GM21576 (cell line): Measurements from ENCODE around the gene SRRT.
"Not testable (repeated sequence)": the region's sequence is repeated elsewhere in the genome, so short reads cannot be mapped to it uniquely, and the experiment has no call there.

Source experiments
- ATAC-seq: cut with Tn5 transposase; IDR thresholded peaks from one replicate; pipeline ENCODE4 v1.9.1; 2021; ENCODE audit warnings: mild to moderate bottlenecking, moderate library complexity; ENCODE audit not compliant: unreplicated experiment

SRRT gene

GRCh38 chr7:100921039-100921438 is 46.1 kb downstream of the SRRT start:
- ATAC-seq: no peak

DNA sequence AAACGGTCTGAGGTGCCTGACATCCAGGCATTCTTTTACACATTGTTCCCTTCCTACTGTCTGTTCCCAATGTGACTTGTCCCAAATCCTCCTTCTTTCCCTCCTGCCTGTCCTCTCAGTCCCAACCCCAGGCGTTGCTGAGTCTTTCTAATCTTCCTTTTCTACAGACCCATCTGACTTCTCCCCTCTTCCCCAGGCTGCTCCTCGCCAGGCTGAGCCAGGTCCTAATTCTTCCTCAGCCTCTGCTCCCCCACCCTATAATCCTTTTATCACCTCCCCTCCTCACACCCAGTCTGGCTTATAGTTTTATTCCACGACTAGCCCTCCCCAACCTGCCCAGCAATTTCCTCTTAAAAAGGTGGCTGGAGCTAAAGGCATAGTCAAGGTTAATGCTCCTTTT is 48.7 kb downstream of the SRRT start:
- not testable (repeated sequence) for ATAC-seq

DNA sequence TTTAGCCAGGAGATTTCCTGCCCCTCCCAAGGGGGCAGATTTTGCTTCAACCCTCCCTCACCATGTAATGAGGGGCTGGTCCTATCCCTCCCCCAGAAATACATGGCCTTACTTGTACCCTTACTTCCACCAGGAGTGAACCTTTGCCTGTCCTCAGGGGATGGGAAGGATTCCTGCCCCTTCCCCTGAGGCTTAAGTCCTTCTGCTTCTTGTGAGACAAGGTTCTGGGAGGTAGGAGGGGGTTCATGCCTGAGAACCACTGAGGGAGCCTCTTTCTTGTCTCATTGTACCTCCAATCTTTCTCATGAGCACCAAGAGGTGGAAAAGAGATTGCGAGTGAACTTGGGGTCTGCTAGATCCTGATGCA is 54.9 kb downstream of the SRRT start:
- no peak for ATAC-seq

GRCh38 chr7:100933734-100934133 is 58.8 kb downstream of the SRRT start:
- no peak for ATAC-seq

DNA sequence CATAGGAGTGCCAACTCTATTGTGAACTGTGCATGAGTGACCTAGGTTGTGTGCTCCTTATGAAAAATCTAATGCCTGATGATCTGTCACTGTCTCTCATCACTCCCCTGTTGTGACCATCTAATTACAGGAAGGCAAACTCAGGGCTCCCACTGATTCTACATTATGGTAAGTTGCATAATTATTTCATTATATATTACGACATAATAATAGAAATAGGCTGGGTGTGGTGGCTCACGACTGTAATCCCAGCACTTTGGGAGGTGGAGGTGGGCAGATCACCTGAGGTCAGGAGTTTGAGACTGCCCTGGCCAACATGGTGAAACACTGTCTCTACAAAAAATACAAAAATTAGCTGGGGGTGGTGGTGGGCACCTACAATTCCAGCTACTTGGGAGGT is 60.5 kb downstream of the SRRT start:
- not testable (repeated sequence) for ATAC-seq

- not testable (repeated sequence) for ATAC-seq
Measured at GRCh38 chr7:100936167-100936566, 61.3 kb downstream of the SRRT start.
